ENCODE measurements around the gene AQR.

AQR gene

DNA sequence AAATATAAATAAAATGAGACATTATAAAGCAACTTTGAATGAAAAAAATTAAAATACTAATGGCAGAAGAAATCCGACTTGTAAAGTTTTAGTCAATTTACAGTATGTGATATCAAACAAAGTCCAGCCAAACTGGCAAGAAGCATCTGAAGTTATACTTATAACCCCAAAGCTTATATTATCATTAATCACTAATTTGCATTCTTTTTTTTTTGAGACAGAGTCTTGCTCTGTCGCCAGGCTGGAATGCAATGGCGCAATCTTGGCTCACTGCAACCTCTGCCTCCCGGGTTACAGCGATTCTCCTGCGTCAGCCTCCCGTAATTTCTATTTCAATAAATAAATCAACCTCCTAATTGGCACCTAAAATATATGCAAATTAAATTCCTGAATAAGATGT, 80.1 kb downstream of the AQR start:
- Histone ChIP-seq H3K27me3 (ENCODE audit: insufficient read depth, low read length, poor library complexity) (no peaks in the 10 kb centered on the region), H3K27ac (ENCODE audit: low read length) (no peak overlapping the region), H3K79me2 (ENCODE audit: insufficient read depth, low read length) (no peaks in the 10 kb centered on the region), H2AFZ (ENCODE audit: low read depth, low read length) (no peak overlapping the region), H3K9ac (ENCODE audit: low read depth, low read length) (no peak overlapping the region), H3K36me3 (ENCODE audit: insufficient read depth, low read length) (peaks cover 62% of the 10 kb centered on the region), H3K4me1 (ENCODE audit: insufficient read depth, low read length) (no peaks in the 10 kb centered on the region), H3K4me2 (ENCODE audit: insufficient read depth, low read length) (no peak overlapping the region), H4K20me1 (ENCODE audit: insufficient read depth, low read length) (no peaks in the 10 kb centered on the region), H3K9me3 (ENCODE audit: insufficient read depth, low read length, severe bottlenecking) (peaks cover 6% of the 10 kb centered on the region), H3K4me3 (ENCODE audit: low read depth in 1 of 2, low read length in 2 of 2) (no peak overlapping the region)
- DNase-seq, result no peak
- no peak for ATAC-seq (ENCODE audit: insufficient read depth, low read depth)
- no peak for TF ChIP-seq EZH2 (IDR thresholded peaks at IDR 0.05; ENCODE audit: borderline replicate concordance, low read depth, low read length, severe bottlenecking)
- TF ChIP-seq, protein P1, sequence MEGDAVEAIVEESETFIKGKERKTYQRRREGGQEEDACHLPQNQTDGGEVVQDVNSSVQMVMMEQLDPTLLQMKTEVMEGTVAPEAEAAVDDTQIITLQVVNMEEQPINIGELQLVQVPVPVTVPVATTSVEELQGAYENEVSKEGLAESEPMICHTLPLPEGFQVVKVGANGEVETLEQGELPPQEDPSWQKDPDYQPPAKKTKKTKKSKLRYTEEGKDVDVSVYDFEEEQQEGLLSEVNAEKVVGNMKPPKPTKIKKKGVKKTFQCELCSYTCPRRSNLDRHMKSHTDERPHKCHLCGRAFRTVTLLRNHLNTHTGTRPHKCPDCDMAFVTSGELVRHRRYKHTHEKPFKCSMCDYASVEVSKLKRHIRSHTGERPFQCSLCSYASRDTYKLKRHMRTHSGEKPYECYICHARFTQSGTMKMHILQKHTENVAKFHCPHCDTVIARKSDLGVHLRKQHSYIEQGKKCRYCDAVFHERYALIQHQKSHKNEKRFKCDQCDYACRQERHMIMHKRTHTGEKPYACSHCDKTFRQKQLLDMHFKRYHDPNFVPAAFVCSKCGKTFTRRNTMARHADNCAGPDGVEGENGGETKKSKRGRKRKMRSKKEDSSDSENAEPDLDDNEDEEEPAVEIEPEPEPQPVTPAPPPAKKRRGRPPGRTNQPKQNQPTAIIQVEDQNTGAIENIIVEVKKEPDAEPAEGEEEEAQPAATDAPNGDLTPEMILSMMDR (IDR thresholded peaks at IDR 0.05; ENCODE audit: borderline replicate concordance, extremely low read depth, low read length, poor library complexity, severe bottlenecking), result no peak

DNA sequence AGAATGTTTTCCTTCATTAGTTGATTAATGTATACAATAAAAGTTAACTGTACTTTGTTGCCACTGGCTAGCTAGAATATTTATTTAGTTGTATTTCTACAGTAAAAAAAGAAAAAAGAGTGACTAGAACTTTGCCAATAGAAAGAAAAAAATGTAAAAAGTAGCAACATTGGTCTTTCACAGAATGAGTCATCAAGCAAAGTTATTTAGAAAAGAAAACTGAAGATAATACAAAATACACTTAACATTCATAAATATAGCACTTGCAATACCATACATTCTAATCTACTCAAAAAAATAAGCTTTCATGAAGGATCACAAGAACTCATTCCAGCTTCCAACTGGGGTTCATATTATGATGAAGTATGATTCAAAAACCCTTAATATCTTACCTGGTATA, 83.4 kb downstream of the AQR start:
- Histone ChIP-seq H3K4me1 (ENCODE audit: insufficient read depth, low read length) (no peaks in the 10 kb centered on the region), H3K9me3 (ENCODE audit: insufficient read depth, low read length, severe bottlenecking) (no peaks in the 10 kb centered on the region), H3K4me2 (ENCODE audit: insufficient read depth, low read length) (no peak overlapping the region), H2AFZ (ENCODE audit: low read depth, low read length) (no peak overlapping the region), H3K36me3 (ENCODE audit: insufficient read depth, low read length) (peaks cover 59% of the 10 kb centered on the region), H3K79me2 (ENCODE audit: insufficient read depth, low read length) (no peaks in the 10 kb centered on the region), H3K27ac (ENCODE audit: low read length) (no peak overlapping the region), H3K4me3 (ENCODE audit: low read depth in 1 of 2, low read length in 2 of 2) (no peak overlapping the region), H3K27me3 (ENCODE audit: insufficient read depth, low read length, poor library complexity) (no peaks in the 10 kb centered on the region), H4K20me1 (ENCODE audit: insufficient read depth, low read length) (no peaks in the 10 kb centered on the region), H3K9ac (ENCODE audit: low read depth, low read length) (no peak overlapping the region)
- no peak for ATAC-seq (ENCODE audit: insufficient read depth, low read depth)
- TF ChIP-seq, protein P1 (IDR thresholded peaks at IDR 0.05; ENCODE audit: borderline replicate concordance, extremely low read depth, low read length, poor library complexity, severe bottlenecking), result no peak
- TF ChIP-seq EZH2 (IDR thresholded peaks at IDR 0.05; ENCODE audit: borderline replicate concordance, low read depth, low read length, severe bottlenecking), result no peak
- DNase-seq, result no peak

DNA sequence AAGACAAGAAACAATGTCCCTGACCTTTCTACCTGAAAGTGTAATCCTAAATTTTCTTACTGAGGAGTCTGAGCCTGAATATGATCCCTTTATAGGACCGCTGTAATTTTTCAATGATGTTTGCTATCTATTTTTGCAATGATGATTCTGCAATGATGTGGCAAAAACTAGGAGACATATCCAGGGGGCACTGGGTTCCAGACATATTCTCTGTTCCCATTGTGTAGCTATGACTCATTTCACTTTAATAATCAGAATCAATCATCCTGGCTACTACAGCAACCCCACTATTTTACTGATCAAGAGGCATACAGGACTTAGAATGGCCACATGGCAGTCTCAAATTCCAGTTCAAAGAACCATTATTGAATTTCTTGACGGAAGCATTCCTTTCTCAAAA, 85.9 kb downstream of the AQR start:
- TF ChIP-seq, protein P1 (IDR thresholded peaks at IDR 0.05; ENCODE audit: borderline replicate concordance, extremely low read depth, low read length, poor library complexity, severe bottlenecking), result no peak
- no peak for TF ChIP-seq EZH2 (IDR thresholded peaks at IDR 0.05; ENCODE audit: borderline replicate concordance, low read depth, low read length, severe bottlenecking)
- Histone ChIP-seq H3K27me3 (ENCODE audit: insufficient read depth, low read length, poor library complexity) (no peaks in the 10 kb centered on the region), H3K27ac (ENCODE audit: low read length) (no peak overlapping the region), H2AFZ (ENCODE audit: low read depth, low read length) (no peak overlapping the region), H3K4me3 (ENCODE audit: low read depth in 1 of 2, low read length in 2 of 2) (no peak overlapping the region), H3K4me1 (ENCODE audit: insufficient read depth, low read length) (no peaks in the 10 kb centered on the region), H3K36me3 (ENCODE audit: insufficient read depth, low read length) (peaks cover 62% of the 10 kb centered on the region), H3K9ac (ENCODE audit: low read depth, low read length) (no peak overlapping the region), H3K9me3 (ENCODE audit: insufficient read depth, low read length, severe bottlenecking) (no peaks in the 10 kb centered on the region), H4K20me1 (ENCODE audit: insufficient read depth, low read length) (no peaks in the 10 kb centered on the region), H3K4me2 (ENCODE audit: insufficient read depth, low read length) (no peak overlapping the region), H3K79me2 (ENCODE audit: insufficient read depth, low read length) (no peaks in the 10 kb centered on the region)
- ATAC-seq (ENCODE audit: insufficient read depth, low read depth), result no peak
- DNase-seq, result no peak

DNA sequence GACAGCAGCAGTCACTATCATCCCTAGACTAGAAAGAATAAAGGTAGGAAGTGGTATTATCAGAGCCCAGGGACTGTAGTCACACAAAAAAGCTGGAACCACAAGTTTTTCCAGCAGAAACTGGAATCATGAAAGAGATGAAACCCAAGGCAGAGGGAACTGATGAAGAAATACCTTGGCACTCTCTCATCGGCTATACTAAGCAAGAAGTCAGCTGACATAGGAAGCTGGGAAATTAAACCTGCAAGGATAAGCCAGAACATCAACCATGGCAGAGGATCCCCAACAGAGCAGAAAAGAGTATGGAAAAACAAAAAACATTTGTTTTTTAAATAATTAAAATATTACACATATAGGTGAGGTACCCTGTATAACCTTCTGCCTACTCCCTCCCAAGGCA, 86.5 kb downstream of the AQR start:
- Histone ChIP-seq H3K4me3 (ENCODE audit: low read depth in 1 of 2, low read length in 2 of 2) (no peak overlapping the region), H4K20me1 (ENCODE audit: insufficient read depth, low read length) (no peaks in the 10 kb centered on the region), H3K27ac (ENCODE audit: low read length) (no peak overlapping the region), H3K4me1 (ENCODE audit: insufficient read depth, low read length) (no peaks in the 10 kb centered on the region), H2AFZ (ENCODE audit: low read depth, low read length) (no peak overlapping the region), H3K9ac (ENCODE audit: low read depth, low read length) (no peak overlapping the region), H3K36me3 (ENCODE audit: insufficient read depth, low read length) (peaks cover 62% of the 10 kb centered on the region), H3K27me3 (ENCODE audit: insufficient read depth, low read length, poor library complexity) (no peaks in the 10 kb centered on the region), H3K9me3 (ENCODE audit: insufficient read depth, low read length, severe bottlenecking) (no peaks in the 10 kb centered on the region), H3K79me2 (ENCODE audit: insufficient read depth, low read length) (no peaks in the 10 kb centered on the region), H3K4me2 (ENCODE audit: insufficient read depth, low read length) (no peak overlapping the region)
- no peak for TF ChIP-seq EZH2 (IDR thresholded peaks at IDR 0.05; ENCODE audit: borderline replicate concordance, low read depth, low read length, severe bottlenecking)
- TF ChIP-seq, protein P1 (IDR thresholded peaks at IDR 0.05; ENCODE audit: borderline replicate concordance, extremely low read depth, low read length, poor library complexity, severe bottlenecking), result no peak
- DNase-seq (no peak), ATAC-seq (ENCODE audit: insufficient read depth, low read depth) (no peak)

Data from DND-41 (cell line).